CD8-positive, alpha-beta memory T cell (primary cell): Measurements from ENCODE around the gene TRMT61A. TPM values are rescaled to one million over a fixed set of nuclear protein-coding genes. Genes with fewer than 3 reads are reported as not detected.

Source experiments
- CTCF ChIA-PET: fragments of 350-600 bp; sonication (Branson Sonifier 250); formaldehyde crosslinking; loops from one replicate; lab custom pipeline; 2021; ENCODE audit warnings: antibody characterized with exemption; lab: Charles Lee
- POLR2A ChIA-PET: fragments of 350-600 bp; sonication (Branson Sonifier 250); formaldehyde crosslinking; loops from one replicate; lab custom pipeline; 2021; ENCODE audit warnings: antibody characterized with exemption; lab: Charles Lee
- DNase-seq, 5 donors: peaks; one replicate each; pipeline versions ENCODE4 v3.0.0 to v3.0.0-alpha.2; 2020 to 2022; ENCODE audit warnings: mixed read lengths in 1 of 5
- H3K27ac ChIP-seq: one replicate; pipeline ENCODE4 v1.7.0; 2013; ENCODE audit warnings: low read depth, mild to moderate bottlenecking, low read length, moderate library complexity
- H3K27me3 ChIP-seq: 2 replicates; pipeline ENCODE4 v1.7.0; 2013; ENCODE audit warnings: low read length, mild to moderate bottlenecking; ENCODE audit not compliant: insufficient read depth, poor library complexity, severe bottlenecking
- H3K36me3 ChIP-seq: 2 replicates; pipeline ENCODE4 v1.7.0; 2013; ENCODE audit warnings: mild to moderate bottlenecking, low read length, moderate library complexity; ENCODE audit not compliant: insufficient read depth
- H3K4me1 ChIP-seq: 2 replicates; pipeline ENCODE4 v1.7.0; 2013; ENCODE audit warnings: mild to moderate bottlenecking, low read length, moderate library complexity; ENCODE audit not compliant: insufficient read depth
- H3K4me3 ChIP-seq: 2 replicates; pipeline ENCODE4 v1.7.0; 2013; ENCODE audit warnings: mild to moderate bottlenecking, low read length
- H3K9me3 ChIP-seq: 2 replicates; pipeline ENCODE4 v1.7.0; 2013; ENCODE audit warnings: mild to moderate bottlenecking, low read length
- H3K27ac Mint-ChIP-seq, 8 donors: one replicate each; pipeline ENCODE4 v1.8.0; 2020 to 2021; ENCODE audit warnings: mixed read lengths in 8 of 8, mild to moderate bottlenecking in 6 of 8, inconsistent platforms in 3 of 8, moderate library complexity in 3 of 8
- H3K27me3 Mint-ChIP-seq, 2 donors: one replicate each; pipeline ENCODE4 v1.8.0; 2020 to 2021; ENCODE audit warnings: mixed read lengths in 2 of 2, mild to moderate bottlenecking in 1 of 2, moderate library complexity in 1 of 2
- H3K36me3 Mint-ChIP-seq, 3 donors: one replicate each; pipeline ENCODE4 v1.8.0; 2020 to 2021; ENCODE audit warnings: mixed read lengths in 3 of 3, inconsistent platforms in 1 of 3, mild to moderate bottlenecking in 1 of 3
- H3K4me1 Mint-ChIP-seq, 3 donors: one replicate each; pipeline ENCODE4 v1.8.0; 2020 to 2021; ENCODE audit warnings: mixed read lengths in 3 of 3, inconsistent platforms in 1 of 3, mild to moderate bottlenecking in 1 of 3
- H3K4me3 Mint-ChIP-seq, 7 donors: one replicate each; pipeline ENCODE4 v1.8.0; 2020 to 2021; ENCODE audit warnings: mixed read lengths in 7 of 7, mild to moderate bottlenecking in 6 of 7, moderate library complexity in 4 of 7, inconsistent platforms in 2 of 7
- H3K9me3 Mint-ChIP-seq, 5 donors: one replicate each; pipeline ENCODE4 v1.8.0; 2020 to 2022; ENCODE audit warnings: mixed read lengths in 5 of 5, mild to moderate bottlenecking in 3 of 5, moderate library complexity in 2 of 5, inconsistent platforms in 1 of 5
- polyA plus RNA-seq: library from polyadenylated mRNA; unstranded; fragments of 300-500 nt; fragmentation: Illumina TruSeq; gene quantifications from one replicate; pipeline ENCODE4 v1.2.3, GENCODE V29; 2021
- total RNA-seq, 2 experiments: library from RNA; stranded (reverse); gene quantifications; one replicate each; pipeline ENCODE4 v1.2.3, GENCODE V29; 2021

The TRMT61A gene
- total and polyA plus RNA-seq, 3 experiments from 2014 or later = 8.2 to 29.5 (median 28.4) TPM

DNA sequence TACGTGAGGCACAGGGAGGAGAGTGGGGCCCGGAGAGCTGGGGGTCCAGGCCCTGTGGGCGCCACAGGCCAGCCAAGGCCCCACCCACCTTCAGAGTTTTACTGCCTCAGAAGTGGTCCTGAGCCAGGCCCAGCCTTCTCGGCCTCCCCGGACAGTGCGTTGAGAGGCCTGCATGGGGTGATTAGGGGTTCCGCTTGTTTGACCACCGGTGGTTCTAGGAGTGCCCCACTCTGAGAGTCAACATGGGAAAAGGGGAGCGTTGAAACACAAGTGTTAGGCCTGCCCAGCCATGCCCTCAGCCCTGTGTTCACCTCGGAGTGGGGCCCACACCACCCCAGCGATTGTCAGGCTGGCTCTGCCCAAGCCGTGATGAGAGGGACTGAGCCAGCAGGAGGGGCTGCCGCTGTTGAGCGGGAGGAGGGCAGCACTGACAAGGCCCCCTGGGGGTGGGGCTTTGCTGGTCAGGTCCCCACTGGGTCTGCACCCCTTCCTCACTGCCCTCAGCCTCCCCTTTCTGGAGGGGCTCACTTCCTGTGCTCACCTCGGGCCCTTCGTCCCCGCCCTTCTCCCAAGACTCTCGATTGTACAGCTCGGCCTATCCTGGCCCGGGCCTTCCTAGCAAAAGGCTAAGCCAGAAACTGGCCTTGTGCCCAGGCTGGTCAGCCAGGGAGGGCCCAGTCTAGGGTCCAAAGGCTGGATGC, 11.1 kb upstream of the TRMT61A start:
- Histone ChIP-seq H3K4me3 (no peak overlapping the region), H3K36me3 (no peaks in the 10 kb centered on the region), H3K27me3 (no peaks in the 10 kb centered on the region), H3K27ac (peak overlapping the region; percentile 6), H3K9me3 (no peaks in the 10 kb centered on the region), H3K4me1 (peaks cover 13% of the 10 kb centered on the region)
- Mint-ChIP-seq H3K4me3 (peak overlapping the region in 1 of 7 donors; percentile 88), H3K9me3 (no peaks in the 10 kb centered on the region), H3K27me3 (peaks cover 1 to 5% of the 10 kb centered on the region in 2 donors), H3K27ac (no peak overlapping the region), H3K4me1 (peaks cover 0 to 16% (median 8%) of the 10 kb centered on the region in 3 donors), H3K36me3 (peaks cover 0 to 3% (median 0%) of the 10 kb centered on the region in 3 donors)
- ChIA-PET POLR2A (no interaction called here), CTCF (interaction anchor here (1.2 to 5.5 kb wide), 8 partner anchors 10 to 64 kb away, joined by 3 to 61 read pairs (median 8); partner anchors contain the start of gene TRMT61A)
- DNase-seq = peak in 1 of 5 donors; percentile 40

DNA sequence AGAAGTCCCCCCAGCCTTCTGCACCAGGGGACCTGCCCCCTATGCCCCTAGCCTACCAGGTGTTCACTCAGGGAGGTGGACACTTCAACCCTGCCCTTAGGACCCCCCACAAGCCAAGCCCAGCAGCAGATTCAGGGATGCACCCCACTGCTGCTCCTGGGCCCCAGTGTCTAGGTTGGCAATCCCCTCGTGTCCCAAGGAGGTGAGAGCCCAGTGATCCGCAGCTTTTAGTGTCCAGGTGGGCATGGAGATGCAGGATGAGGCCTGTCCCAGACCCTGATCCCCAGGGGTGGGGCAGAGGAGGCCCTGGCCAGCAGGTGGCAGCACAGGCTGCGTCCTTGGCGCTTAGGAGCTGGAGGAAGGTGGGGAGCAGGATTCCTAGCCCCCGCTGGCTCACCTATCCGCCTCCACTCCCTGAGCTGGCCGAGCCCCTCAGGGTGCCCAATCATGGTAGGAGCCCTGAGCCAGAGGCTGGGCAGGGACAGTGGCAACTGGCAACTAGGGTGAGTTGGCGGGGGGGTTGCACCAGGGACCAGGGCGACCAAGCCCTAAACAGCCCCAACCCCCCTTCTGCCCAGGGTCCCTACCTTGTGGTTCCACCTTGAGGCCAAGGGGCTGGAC, 10.5 kb upstream of the TRMT61A start:
- Mint-ChIP-seq H3K36me3 (no peaks in the 10 kb centered on the region), H3K4me1 (peaks cover 0 to 16% (median 8%) of the 10 kb centered on the region in 3 donors), H3K27ac (no peak overlapping the region), H3K27me3 (peaks cover 1 to 7% of the 10 kb centered on the region in 2 donors), H3K4me3 (peak overlapping the region in 1 of 7 donors; percentile 88), H3K9me3 (no peaks in the 10 kb centered on the region)
- Histone ChIP-seq H3K36me3 (no peaks in the 10 kb centered on the region), H3K27me3 (no peaks in the 10 kb centered on the region), H3K4me3 (no peak overlapping the region), H3K9me3 (no peaks in the 10 kb centered on the region), H3K4me1 (peaks cover 13% of the 10 kb centered on the region), H3K27ac (peak overlapping the region; percentile 6)
- peak; percentile 46 to 70 (median 52) for DNase-seq
- ChIA-PET CTCF (interaction anchor here (0.6 to 5.5 kb wide), 13 partner anchors 9 to 117 kb away, joined by 3 to 61 read pairs (median 5); partner anchors contain the start of gene TRMT61A), POLR2A (interaction anchor here (0.6 to 0.7 kb wide), 2 partner anchors 21 to 335 kb away, joined by 3 read pairs; no protein-coding TSS in a partner anchor)

- Mint-ChIP-seq H3K4me3 (peak overlapping the region in 6 of 7 donors; percentile 34 to 88 (median 60)), H3K27me3 (peaks cover 4 to 9% of the 10 kb centered on the region in 2 donors), H3K4me1 (peaks cover 0 to 16% (median 8%) of the 10 kb centered on the region in 3 donors), H3K36me3 (no peaks in the 10 kb centered on the region), H3K9me3 (no peaks in the 10 kb centered on the region), H3K27ac (peak overlapping the region in 4 of 8 donors; percentile 52 to 74 (median 66))
- no peaks in the 10 kb centered on the region for H3K27me3 ChIP-seq
- DNase-seq = peak in 1 of 5 donors; percentile 46
- H3K9me3 ChIP-seq = no peaks in the 10 kb centered on the region
- H3K4me1 ChIP-seq = peaks cover 13% of the 10 kb centered on the region
- H3K36me3 ChIP-seq = no peaks in the 10 kb centered on the region
- CTCF ChIA-PET = interaction anchor here (0.6 to 5.5 kb wide), 13 partner anchors 9 to 118 kb away, joined by 3 to 61 read pairs (median 5); partner anchors contain the start of gene TRMT61A
- peak overlapping the region; percentile 6 for H3K27ac ChIP-seq
- POLR2A ChIA-PET = interaction anchor here (0.6 to 0.7 kb wide), 2 partner anchors 20 to 336 kb away, joined by 3 read pairs; no protein-coding TSS in a partner anchor
- H3K4me3 ChIP-seq = no peak overlapping the region
Measured at GRCh38 chr14:103519043-103519836, 9.8 kb upstream of the TRMT61A start.

- Histone ChIP-seq H3K4me1 (peaks cover 13% of the 10 kb centered on the region), H3K4me3 (no peak overlapping the region), H3K36me3 (no peaks in the 10 kb centered on the region), H3K27ac (no peak overlapping the region), H3K9me3 (no peaks in the 10 kb centered on the region), H3K27me3 (no peaks in the 10 kb centered on the region)
- peak overlapping the region in 3 of 8 donors; percentile 66 to 74 (median 71) for H3K27ac Mint-ChIP-seq
- H3K4me3 Mint-ChIP-seq = peak overlapping the region; percentile 54 to 79 (median 70)
- DNase-seq = peak in 1 of 5 donors; percentile 46
- H3K36me3 Mint-ChIP-seq = no peaks in the 10 kb centered on the region
- H3K9me3 Mint-ChIP-seq = no peaks in the 10 kb centered on the region
- peaks cover 4 to 9% of the 10 kb centered on the region in 2 donors for H3K27me3 Mint-ChIP-seq
- CTCF ChIA-PET = interaction anchor here (1.8 to 5.5 kb wide), 5 partner anchors 8 to 28 kb away, joined by 7 to 61 read pairs (median 10); partner anchors contain the start of gene TRMT61A
- peaks cover 0 to 12% (median 5%) of the 10 kb centered on the region in 3 donors for H3K4me1 Mint-ChIP-seq
- POLR2A ChIA-PET = no interaction called here
Measured at GRCh38 chr14:103519837-103520212, 9.2 kb upstream of the TRMT61A start.

DNA sequence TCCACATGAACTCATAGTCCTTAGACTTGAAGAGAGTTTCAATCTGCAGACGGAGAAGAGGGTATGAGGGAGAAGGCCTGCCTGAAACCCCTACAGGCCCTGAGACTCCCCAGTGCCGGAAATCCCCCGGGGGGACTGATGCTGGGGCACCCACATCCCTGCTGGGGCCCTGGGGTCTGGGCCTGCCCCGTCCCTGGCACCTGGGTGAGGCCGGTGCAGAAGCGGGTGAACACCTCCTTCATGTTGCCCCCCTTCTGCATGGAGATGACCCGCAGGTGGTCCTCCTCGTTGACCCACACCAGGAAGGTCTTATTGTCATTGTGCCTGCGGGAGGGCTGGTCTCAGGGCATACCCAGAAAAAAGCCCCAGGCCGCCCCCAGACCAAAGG, 8.7 kb upstream of the TRMT61A start:
- Mint-ChIP-seq H3K27ac (peak overlapping the region in 2 of 8 donors; percentile 66 to 71), H3K9me3 (no peaks in the 10 kb centered on the region), H3K4me1 (peaks cover 0 to 12% (median 5%) of the 10 kb centered on the region in 3 donors), H3K4me3 (peak overlapping the region; percentile 54 to 79 (median 70)), H3K36me3 (no peaks in the 10 kb centered on the region), H3K27me3 (peaks cover 4 to 9% of the 10 kb centered on the region in 2 donors)
- Histone ChIP-seq H3K36me3 (no peaks in the 10 kb centered on the region), H3K4me3 (peak overlapping the region; percentile 28), H3K27ac (no peak overlapping the region), H3K4me1 (peaks cover 13% of the 10 kb centered on the region), H3K9me3 (no peaks in the 10 kb centered on the region), H3K27me3 (no peaks in the 10 kb centered on the region)
- ChIA-PET POLR2A (interaction anchor here (0.7 kb wide), 1 partner anchor 37 kb away, joined by 3 read pairs; no protein-coding TSS in a partner anchor), CTCF (interaction anchor here (3.7 to 5.5 kb wide), 2 partner anchors 8 to 28 kb away, joined by 22 to 61 read pairs; partner anchors contain the start of gene TRMT61A)
- DNase-seq = peak in 1 of 5 donors; percentile 45

GRCh38 chr14:103520657-103521437, 8.1 kb upstream of the TRMT61A start:
- Histone ChIP-seq H3K36me3 (no peaks in the 10 kb centered on the region), H3K4me1 (peaks cover 13% of the 10 kb centered on the region), H3K27ac (no peak overlapping the region), H3K9me3 (no peaks in the 10 kb centered on the region), H3K4me3 (peak overlapping the region; percentile 28), H3K27me3 (no peaks in the 10 kb centered on the region)
- Mint-ChIP-seq H3K4me1 (peaks cover 0 to 12% (median 5%) of the 10 kb centered on the region in 3 donors), H3K9me3 (no peaks in the 10 kb centered on the region), H3K27me3 (peaks cover 4 to 9% of the 10 kb centered on the region in 2 donors), H3K4me3 (peak overlapping the region; percentile 48 to 66 (median 57)), H3K36me3 (no peaks in the 10 kb centered on the region), H3K27ac (peak overlapping the region in 1 of 8 donors; percentile 38)
- peak; percentile 57 to 77 (median 65) for DNase-seq
- CTCF ChIA-PET = interaction anchor here (1.0 to 5.5 kb wide), 3 partner anchors 9 to 27 kb away, joined by 3 to 61 read pairs (median 4); no protein-coding TSS in a partner anchor
- POLR2A ChIA-PET = interaction anchor here (0.7 to 1.7 kb wide), 2 partner anchors 11 to 36 kb away, joined by 3 to 5 read pairs; no protein-coding TSS in a partner anchor
